Left ventricle myocardium inferior (tissue), 1 donor: ENCODE results near the gene KRTAP3-2. TPM values are rescaled to one million over a fixed set of nuclear protein-coding genes. Genes with fewer than 3 reads are reported as not detected.

Experiments used
- DNase-seq: peaks from one replicate; pipeline ENCODE4 v3.0.0-alpha.2; 2020
- H3K27ac ChIP-seq: fragments of 200-600 bp; replicated peaks from 2 replicates; pipeline ENCODE4 v1.8.0; 2021
- H3K27me3 ChIP-seq: fragments of 200-600 bp; 2 replicates; pipeline ENCODE4 v1.8.0; 2021; ENCODE audit warnings: low read depth
- H3K36me3 ChIP-seq: fragments of 200-600 bp; 2 replicates; pipeline ENCODE4 v1.8.0; 2021
- H3K4me1 ChIP-seq: fragments of 200-600 bp; 2 replicates; pipeline ENCODE4 v1.8.0; 2021
- H3K4me3 ChIP-seq: fragments of 200-600 bp; 2 replicates; pipeline ENCODE4 v1.8.0; 2021; ENCODE audit warnings: mild to moderate bottlenecking, moderate library complexity
- H3K9me3 ChIP-seq: fragments of 200-600 bp; replicated peaks from 2 replicates; pipeline ENCODE4 v1.8.0; 2021
- CTCF ChIP-seq: fragments of 200-600 bp; IDR thresholded peaks from 2 replicates; pipeline ENCODE4 v1.8.0; 2021; ENCODE audit warnings: antibody characterized with exemption, mild to moderate bottlenecking, borderline replicate concordance
- intact Hi-C: fragments of 100-400 bp; cut with micrococcal nuclease; formaldehyde crosslinking; loops from one replicate; pipeline ENCODE4 v1.11.0; 2022
- total RNA-seq: library from RNA; stranded (reverse); fragmentation: NEBNext Ultra II Directional; extraction: Animal tissue kit (Norgen Biotek cat#: 25700); gene quantifications from one replicate; pipeline ENCODE4 v1.2.1, GENCODE V29; 2021
- donor health status: DM: no; HTN: yes; CAD: no; lungs with severe emphysema.

The KRTAP3-2 gene
- total RNA-seq, 1 donor from 2014 or later, result not detected

GRCh38 chr17:41001795-41002194, 2.1 kb upstream of the KRTAP3-2 start:
- H3K4me3 ChIP-seq, result no peak overlapping the region
- H3K27ac ChIP-seq, result no peak overlapping the region
- intact Hi-C loops, result no loop called here
- no peak for TF ChIP-seq CTCF
- DNase-seq, result no peak
- H3K9me3 ChIP-seq, result no peaks in the 10 kb centered on the region
- no peaks in the 10 kb centered on the region for H3K36me3 ChIP-seq
- peaks cover 56% of the 10 kb centered on the region for H3K27me3 ChIP-seq
- no peaks in the 10 kb centered on the region for H3K4me1 ChIP-seq

- no peak for DNase-seq
- no peak for TF ChIP-seq CTCF
- no peaks in the 10 kb centered on the region for H3K36me3 ChIP-seq
- H3K27ac ChIP-seq, result no peak overlapping the region
- H3K9me3 ChIP-seq, result no peaks in the 10 kb centered on the region
- no peak overlapping the region for H3K4me3 ChIP-seq
- intact Hi-C loops, result no loop called here
- H3K4me1 ChIP-seq, result no peaks in the 10 kb centered on the region
- peaks cover 83% of the 10 kb centered on the region for H3K27me3 ChIP-seq
Measured at GRCh38 chr17:40997361-40997760, 2.3 kb downstream of the KRTAP3-2 start.

GRCh38 chr17:40996829-40997228, 2.9 kb downstream of the KRTAP3-2 start:
- Histone ChIP-seq H3K36me3 (no peaks in the 10 kb centered on the region), H3K27ac (no peak overlapping the region), H3K4me3 (no peak overlapping the region), H3K4me1 (no peaks in the 10 kb centered on the region), H3K9me3 (no peaks in the 10 kb centered on the region), H3K27me3 (peaks cover 87% of the 10 kb centered on the region)
- DNase-seq, result no peak
- no peak for TF ChIP-seq CTCF
- intact Hi-C loops, result no loop called here

- no peak for DNase-seq
- H3K36me3 ChIP-seq, result no peaks in the 10 kb centered on the region
- peaks cover 7% of the 10 kb centered on the region for H3K9me3 ChIP-seq
- H3K4me3 ChIP-seq, result no peak overlapping the region
- TF ChIP-seq CTCF, result no peak
- peaks cover 88% of the 10 kb centered on the region for H3K27me3 ChIP-seq
- no peaks in the 10 kb centered on the region for H3K4me1 ChIP-seq
- intact Hi-C loops, result no loop called here
- H3K27ac ChIP-seq, result no peak overlapping the region
Measured at GRCh38 chr17:40995116-40995515, 4.6 kb downstream of the KRTAP3-2 start.

GRCh38 chr17:40993839-40994238, 5.9 kb downstream of the KRTAP3-2 start, which contains the start of gene KRTAP3-3:
TSS of gene KRTAP3-3 (minus strand) at chr17:40994164. CDS start at chr17:40994097, 67 bp downstream.
- peaks cover 7% of the 10 kb centered on the region for H3K9me3 ChIP-seq
- TF ChIP-seq CTCF, result no peak
- H3K27me3 ChIP-seq, result peaks cover 85% of the 10 kb centered on the region
- intact Hi-C loops, result no loop called here
- H3K27ac ChIP-seq, result no peak within 1 kb of the TSS
- H3K4me1 ChIP-seq, result no peaks in the 10 kb centered on the region
- H3K4me3 ChIP-seq, result no peak within 1 kb of the TSS
- no peak for DNase-seq
- H3K36me3 ChIP-seq, result no peaks in the 10 kb centered on the region

- no peak overlapping the region for H3K4me3 ChIP-seq
- H3K27ac ChIP-seq, result no peak overlapping the region
- H3K36me3 ChIP-seq, result no peaks in the 10 kb centered on the region
- peaks cover 7% of the 10 kb centered on the region for H3K9me3 ChIP-seq
- no peak for TF ChIP-seq CTCF
- peaks cover 83% of the 10 kb centered on the region for H3K27me3 ChIP-seq
- intact Hi-C loops, result no loop called here
- DNase-seq, result no peak
- H3K4me1 ChIP-seq, result no peaks in the 10 kb centered on the region
Measured at GRCh38 chr17:40993084-40993483, 6.6 kb downstream of the KRTAP3-2 start.
